Upper lobe of right lung (tissue), 1 donor: ENCODE measurements around the gene PARK7. TPM values are rescaled to one million over a fixed set of nuclear protein-coding genes. Genes with fewer than 3 reads are reported as not detected.

Experiments
- ATAC-seq: fragments of 200-7000 bp; cut with Tn5 transposase; one replicate; pipeline ENCODE4 v1.9.1; 2020; ENCODE audit warnings: mild to moderate bottlenecking, moderate library complexity
- DNase-seq: peaks from one replicate; pipeline ENCODE4 v3.0.0-alpha.2; 2020
- H3K27ac ChIP-seq: fragments of 200-600 bp; one replicate; pipeline ENCODE4 v1.8.0; 2022
- H3K27me3 ChIP-seq: fragments of 200-600 bp; one replicate; pipeline ENCODE4 v1.8.0; 2022; ENCODE audit warnings: mild to moderate bottlenecking
- H3K36me3 ChIP-seq: fragments of 200-600 bp; one replicate; pipeline ENCODE4 v1.8.0; 2022
- H3K4me1 ChIP-seq: fragments of 200-600 bp; one replicate; pipeline ENCODE4 v1.8.0; 2022
- H3K4me3 ChIP-seq: fragments of 200-600 bp; one replicate; pipeline ENCODE4 v1.8.0; 2022; ENCODE audit warnings: mild to moderate bottlenecking
- H3K9me3 ChIP-seq: fragments of 200-600 bp; one replicate; pipeline ENCODE4 v1.8.0; 2022
- CTCF ChIP-seq: fragments of 200-600 bp; IDR thresholded peaks from one replicate; pipeline ENCODE4 v1.8.0; 2022; ENCODE audit warnings: antibody characterized with exemption
- intact Hi-C: fragments of 100-400 bp; cut with DNase I; formaldehyde crosslinking; loops from one replicate; pipeline ENCODE4 v1.11.0; 2022
- total RNA-seq: library from RNA; stranded (reverse); fragmentation: NEBNext Ultra II Directional; extraction: Animal tissue kit (Norgen Biotek cat#: 25700); gene quantifications from one replicate; pipeline ENCODE4 v1.2.1, GENCODE V29; 2021
- donor health status: DM: no; HTN: yes; CAD: no; lungs with severe emphysema.

PARK7 gene
- total RNA-seq, 1 donor from 2014 or later, result 184 TPM

DNA sequence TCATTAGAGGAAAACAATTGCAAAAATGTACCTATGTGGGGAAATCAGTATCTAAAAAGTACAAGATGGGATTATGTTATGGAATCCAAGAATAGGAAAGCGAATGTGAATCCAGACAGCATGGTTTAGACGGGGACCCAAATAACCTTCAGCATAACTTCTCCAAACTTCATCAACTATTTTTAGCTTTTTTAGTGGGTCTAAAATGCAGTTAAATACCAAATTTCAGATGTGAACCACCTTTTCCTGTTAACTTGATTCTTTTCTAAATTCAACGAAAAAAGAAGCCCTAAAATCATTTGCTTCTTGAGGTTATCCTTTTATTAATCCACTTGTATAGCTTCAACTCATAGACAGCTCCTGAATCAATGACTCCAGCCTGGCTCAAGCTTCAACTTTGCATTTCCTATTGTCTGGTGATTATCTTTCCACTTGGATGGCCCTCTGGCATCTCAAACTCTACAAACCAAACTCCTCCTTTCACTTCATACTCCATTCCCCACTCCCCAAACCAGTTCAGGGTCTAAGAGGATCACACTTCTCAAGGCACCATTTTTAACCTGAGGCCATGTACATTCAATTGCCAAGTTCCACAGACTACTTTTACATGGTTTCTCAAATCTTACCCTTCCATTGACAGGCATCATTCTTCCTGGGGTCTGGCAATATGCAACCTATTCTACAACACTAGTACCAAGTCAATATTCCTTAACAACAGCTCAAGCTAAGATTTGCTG lies 57.1 kb downstream of the PARK7 start:
- peaks cover 12% of the 10 kb centered on the region for H3K36me3 ChIP-seq
- H3K4me3 ChIP-seq, result no peak overlapping the region
- peaks cover 59% of the 10 kb centered on the region for H3K4me1 ChIP-seq
- H3K27me3 ChIP-seq, result no peaks in the 10 kb centered on the region
- DNase-seq (no peak), ATAC-seq (no peak)
- H3K27ac ChIP-seq, result peak overlapping the region; percentile 6
- no peaks in the 10 kb centered on the region for H3K9me3 ChIP-seq
- no peak for TF ChIP-seq CTCF
- intact Hi-C loops, result no loop called here

DNA sequence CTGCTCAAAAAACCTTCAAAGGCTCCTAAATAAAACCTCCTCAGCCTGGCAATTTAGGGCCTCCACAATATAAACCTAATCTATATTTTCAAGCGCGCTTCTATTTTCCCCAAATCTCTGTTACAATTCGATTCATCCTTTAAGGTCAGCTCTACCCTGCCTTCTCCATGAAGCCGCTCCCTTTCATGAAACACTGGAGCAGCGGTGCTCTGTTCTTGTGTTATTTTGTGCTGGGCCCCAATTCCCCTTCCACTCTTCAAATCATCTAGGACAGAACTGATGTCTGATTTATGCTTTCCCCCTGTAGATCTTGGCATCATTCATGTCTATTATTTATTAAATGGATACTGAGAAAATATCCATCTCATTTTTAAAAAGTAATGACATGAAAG lies 57.7 kb downstream of the PARK7 start:
- Histone ChIP-seq H3K27me3 (no peaks in the 10 kb centered on the region), H3K9me3 (no peaks in the 10 kb centered on the region), H3K4me3 (no peak overlapping the region), H3K4me1 (peaks cover 59% of the 10 kb centered on the region), H3K27ac (no peak overlapping the region), H3K36me3 (peaks cover 6% of the 10 kb centered on the region)
- intact Hi-C loops, result no loop called here
- TF ChIP-seq CTCF, result no peak
- DNase-seq (no peak), ATAC-seq (no peak)

GRCh38 chr1:8020032-8020431 lies 58.5 kb downstream of the PARK7 start:
- Histone ChIP-seq H3K36me3 (no peaks in the 10 kb centered on the region), H3K27me3 (no peaks in the 10 kb centered on the region), H3K27ac (no peak overlapping the region), H3K9me3 (no peaks in the 10 kb centered on the region), H3K4me3 (no peak overlapping the region), H3K4me1 (peaks cover 55% of the 10 kb centered on the region)
- ATAC-seq, result peak; percentile 80
- TF ChIP-seq CTCF, result no peak
- DNase-seq, result no peak
- intact Hi-C loops, result loop anchor here (10.0 kb wide), 1 partner anchor 295 kb away; the partner anchor contains the start of gene SLC45A1

GRCh38 chr1:8021676-8022266 lies 60.3 kb downstream of the PARK7 start:
- no peaks in the 10 kb centered on the region for H3K27me3 ChIP-seq
- H3K36me3 ChIP-seq, result no peaks in the 10 kb centered on the region
- H3K9me3 ChIP-seq, result no peaks in the 10 kb centered on the region
- no peak overlapping the region for H3K27ac ChIP-seq
- peaks cover 41% of the 10 kb centered on the region for H3K4me1 ChIP-seq
- peak overlapping the region; percentile 4 for H3K4me3 ChIP-seq
- no peak for TF ChIP-seq CTCF
- ATAC-seq (no peak), DNase-seq (no peak)
- intact Hi-C loops, result loop anchor here (10.0 kb wide), 1 partner anchor 293 kb away; the partner anchor contains the start of gene SLC45A1

GRCh38 chr1:8022395-8023286 lies 61.1 kb downstream of the PARK7 start:
- peak overlapping the region; percentile 76 for H3K4me3 ChIP-seq
- ATAC-seq (no peak), DNase-seq (no peak)
- no peak for TF ChIP-seq CTCF
- no peak overlapping the region for H3K27ac ChIP-seq
- no peaks in the 10 kb centered on the region for H3K27me3 ChIP-seq
- peaks cover 46% of the 10 kb centered on the region for H3K4me1 ChIP-seq
- H3K36me3 ChIP-seq, result no peaks in the 10 kb centered on the region
- intact Hi-C loops, result loop anchor here (10.0 kb wide), 1 partner anchor 292 kb away; the partner anchor contains the start of gene SLC45A1
- no peaks in the 10 kb centered on the region for H3K9me3 ChIP-seq
